Effector memory CD4-positive, alpha-beta T cell (primary cell): ENCODE results near the gene AP3B1.
"Not testable (repeated sequence)": the region's sequence is repeated elsewhere in the genome, so short reads cannot be mapped to it uniquely, and the experiment has no call there.

Experiments used
- DNase-seq, 3 donors: peaks; one replicate each; pipeline ENCODE4 v3.0.0-alpha.2; 2020
- H3K27ac ChIP-seq: 2 replicates; pipeline ENCODE4 v1.7.0; 2013; ENCODE audit warnings: mild to moderate bottlenecking, low read length, moderate library complexity; ENCODE audit not compliant: insufficient read depth, poor library complexity, severe bottlenecking
- H3K27me3 ChIP-seq: replicated peaks from 2 replicates; pipeline ENCODE4 v1.7.0; 2013; ENCODE audit warnings: mild to moderate bottlenecking, low read length; ENCODE audit not compliant: insufficient read depth, control insufficient read depth, poor library complexity, severe bottlenecking
- H3K36me3 ChIP-seq: 2 replicates; pipeline ENCODE4 v1.7.0; 2013; ENCODE audit warnings: mild to moderate bottlenecking, low read length, moderate library complexity; ENCODE audit not compliant: control insufficient read depth, insufficient read depth
- H3K4me1 ChIP-seq: 2 replicates; pipeline ENCODE4 v1.7.0; 2013; ENCODE audit warnings: low read length, mild to moderate bottlenecking; ENCODE audit not compliant: control insufficient read depth, insufficient read depth, poor library complexity, severe bottlenecking
- H3K4me3 ChIP-seq: 2 replicates; pipeline ENCODE4 v1.7.0; 2013; ENCODE audit warnings: low read length, low read depth, mild to moderate bottlenecking; ENCODE audit not compliant: insufficient read depth, poor library complexity, severe bottlenecking
- H3K9me3 ChIP-seq: 2 replicates; pipeline ENCODE4 v1.7.0; 2013; ENCODE audit warnings: mild to moderate bottlenecking, low read length, moderate library complexity; ENCODE audit not compliant: control insufficient read depth

Gene AP3B1

GRCh38 chr5:78188681-78189080 is 105.8 kb downstream of the AP3B1 start:
- not testable (repeated sequence) for H3K27ac ChIP-seq, H3K27me3 ChIP-seq, H3K9me3 ChIP-seq, H3K4me3 ChIP-seq, H3K36me3 ChIP-seq, H3K4me1 ChIP-seq, DNase-seq

GRCh38 chr5:78187172-78187571 is 107.3 kb downstream of the AP3B1 start:
- peaks cover 6% of the 10 kb centered on the region for H3K36me3 ChIP-seq
- no peak overlapping the region for H3K4me3 ChIP-seq
- no peak for DNase-seq
- H3K27ac ChIP-seq, result no peak overlapping the region
- no peaks in the 10 kb centered on the region for H3K27me3 ChIP-seq
- no peaks in the 10 kb centered on the region for H3K9me3 ChIP-seq
- no peaks in the 10 kb centered on the region for H3K4me1 ChIP-seq

DNA sequence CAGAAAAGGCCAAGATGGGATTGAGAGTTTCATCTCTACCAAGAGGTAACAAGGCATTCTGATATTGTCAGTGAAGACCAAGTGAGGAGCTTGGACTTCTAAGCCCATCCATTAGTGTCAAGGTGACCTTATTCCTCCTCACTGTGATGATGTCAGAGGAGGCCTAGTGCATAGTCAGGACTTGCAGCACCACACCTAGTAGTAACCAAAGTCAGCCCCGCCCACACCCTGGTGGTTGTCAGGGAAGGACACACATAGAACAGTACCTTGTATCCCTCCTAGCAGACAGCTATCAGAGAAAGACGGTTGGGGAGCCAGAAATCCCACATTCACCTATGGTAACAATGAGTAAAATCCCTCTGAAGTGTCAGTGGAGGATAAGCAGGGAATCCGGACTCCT is 111.7 kb downstream of the AP3B1 start:
- Histone ChIP-seq H3K27me3 (no peaks in the 10 kb centered on the region), H3K4me3 (no peak overlapping the region), H3K4me1 (no peaks in the 10 kb centered on the region), H3K36me3 (peaks cover 16% of the 10 kb centered on the region), H3K9me3 (no peaks in the 10 kb centered on the region), H3K27ac (no peak overlapping the region)
- DNase-seq, result no peak

DNA sequence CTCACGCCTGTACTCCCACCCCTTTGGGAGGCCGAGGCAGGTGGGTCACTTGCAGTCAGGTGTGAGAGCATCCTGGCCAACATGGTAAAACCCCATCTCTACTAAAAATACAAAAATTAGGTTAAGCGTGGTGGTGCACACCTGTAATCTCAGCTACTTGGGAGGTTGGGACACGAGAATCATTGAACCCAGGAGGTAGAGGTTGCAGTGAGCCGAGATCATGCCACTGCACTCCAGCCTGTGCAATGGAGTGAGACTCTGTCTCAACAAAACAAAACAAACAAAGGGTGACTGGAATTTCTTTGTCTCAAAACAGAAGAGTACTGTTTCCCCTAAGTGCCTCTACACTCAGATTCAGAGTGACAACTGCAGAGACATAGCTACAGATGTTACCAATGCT is 116.1 kb downstream of the AP3B1 start:
- Histone ChIP-seq H3K27me3 (no peaks in the 10 kb centered on the region), H3K36me3 (peaks cover 35% of the 10 kb centered on the region), H3K4me3 (no peak overlapping the region)

GRCh38 chr5:78170335-78170734 is 124.2 kb downstream of the AP3B1 start:
- peaks cover 16% of the 10 kb centered on the region for H3K36me3 ChIP-seq
- H3K27me3 ChIP-seq, DNase-seq, H3K4me1 ChIP-seq, H3K9me3 ChIP-seq, H3K4me3 ChIP-seq, H3K27ac ChIP-seq: not testable (repeated sequence)

More for the DNA sequence above, 116.1 kb downstream of the AP3B1 start:
- no peak for DNase-seq
- Histone ChIP-seq H3K27ac (no peak overlapping the region), H3K4me1 (no peaks in the 10 kb centered on the region), H3K9me3 (no peaks in the 10 kb centered on the region)

GRCh38 chr5:78162253-78162862 is 132.1 kb downstream of the AP3B1 start:
- no peak for DNase-seq
- Histone ChIP-seq H3K4me3 (no peak overlapping the region), H3K4me1 (no peaks in the 10 kb centered on the region), H3K27me3 (no peaks in the 10 kb centered on the region), H3K9me3 (no peaks in the 10 kb centered on the region), H3K36me3 (peaks cover 22% of the 10 kb centered on the region), H3K27ac (no peak overlapping the region)

DNA sequence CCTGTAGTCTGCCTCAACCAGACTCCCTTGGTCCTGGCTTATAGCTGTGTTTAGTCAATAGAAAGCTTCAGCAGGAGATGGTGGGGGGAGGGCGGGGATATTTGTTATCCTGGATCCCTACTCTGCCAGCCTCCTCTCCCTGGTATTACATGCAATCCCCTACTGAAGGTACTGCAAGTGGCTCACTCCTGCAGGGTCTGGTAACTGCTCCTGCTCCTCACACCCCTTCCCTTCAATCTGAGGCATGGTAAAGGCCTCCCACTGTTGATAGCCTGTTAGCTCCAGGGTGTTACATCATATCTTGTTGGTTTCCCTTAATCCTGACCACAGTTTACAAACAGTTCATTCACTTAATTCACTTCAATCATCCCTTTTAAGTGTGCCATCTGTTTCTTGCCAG is 137.5 kb downstream of the AP3B1 start:
- Histone ChIP-seq H3K4me1 (no peaks in the 10 kb centered on the region), H3K27me3 (no peaks in the 10 kb centered on the region), H3K9me3 (no peaks in the 10 kb centered on the region), H3K36me3 (peaks cover 50% of the 10 kb centered on the region), H3K4me3 (no peak overlapping the region), H3K27ac (no peak overlapping the region)
- DNase-seq, result no peak

DNA sequence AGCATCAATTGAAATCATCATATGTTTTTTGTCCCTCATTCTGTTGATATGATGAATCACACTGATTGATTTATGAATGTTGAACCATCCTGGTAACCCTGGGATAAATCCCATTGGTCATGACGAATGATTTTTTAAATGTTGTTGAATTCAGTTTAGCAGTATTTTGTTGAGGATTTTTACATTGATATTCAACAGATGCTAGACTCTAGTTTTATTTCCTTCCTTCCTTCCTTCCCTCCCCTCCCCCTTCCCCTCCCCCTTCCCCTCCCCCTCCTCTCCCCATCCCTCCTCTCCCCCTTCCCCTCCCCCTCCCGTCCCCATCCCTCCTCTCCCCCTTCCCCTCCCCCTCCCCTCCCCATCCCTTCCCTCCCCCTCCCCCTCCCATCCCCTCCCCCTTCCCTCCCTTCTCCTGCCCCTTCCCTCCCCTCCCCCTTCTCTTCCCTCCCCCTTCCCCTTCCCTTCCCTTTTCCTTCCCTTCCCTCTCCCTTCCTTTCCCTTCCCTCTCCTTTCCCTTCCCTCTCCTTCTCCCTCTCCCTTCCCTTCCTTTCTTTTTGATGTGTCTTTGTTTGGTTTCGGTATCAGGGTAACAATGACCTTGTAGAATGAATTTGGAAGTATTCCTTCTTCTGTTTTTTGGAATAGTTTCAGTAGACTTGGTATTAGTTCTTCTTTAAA is 142.8 kb downstream of the AP3B1 start:
- DNase-seq, result no peak
- peaks cover 22% of the 10 kb centered on the region for H3K36me3 ChIP-seq
- H3K27me3 ChIP-seq, result no peaks in the 10 kb centered on the region

GRCh38 chr5:78137290-78137689 is 157.2 kb downstream of the AP3B1 start:
- H3K4me3 ChIP-seq, result no peak overlapping the region
- no peak overlapping the region for H3K27ac ChIP-seq
- no peak for DNase-seq
- peaks cover 5% of the 10 kb centered on the region for H3K36me3 ChIP-seq
- H3K9me3 ChIP-seq, result no peaks in the 10 kb centered on the region
- H3K4me1 ChIP-seq, result no peaks in the 10 kb centered on the region
- H3K27me3 ChIP-seq, result no peaks in the 10 kb centered on the region

More for the DNA sequence above, 142.8 kb downstream of the AP3B1 start:
- H3K9me3 ChIP-seq, result no peaks in the 10 kb centered on the region
- no peak overlapping the region for H3K4me3 ChIP-seq
- no peak overlapping the region for H3K27ac ChIP-seq
- H3K4me1 ChIP-seq, result no peaks in the 10 kb centered on the region

- Histone ChIP-seq H3K27me3 (no peaks in the 10 kb centered on the region), H3K36me3 (no peaks in the 10 kb centered on the region), H3K9me3 (no peaks in the 10 kb centered on the region), H3K27ac (no peak overlapping the region), H3K4me3 (no peak overlapping the region), H3K4me1 (no peaks in the 10 kb centered on the region)
- no peak for DNase-seq
Observed at GRCh38 chr5:78133423-78133822, 161.1 kb downstream of the AP3B1 start.
